WTC11 (cell line): ENCODE results near the gene FRS3.

Experiments used
- FOXP1 ChIP-seq: sonication (generic); formaldehyde crosslinking; IDR thresholded peaks from 2 replicates; pipeline ENCODE4 v1.8.0; 2022; ENCODE audit warnings: missing genetic modification reagents, mild to moderate bottlenecking, moderate library complexity, borderline replicate concordance
- IRF2 ChIP-seq: sonication (generic); formaldehyde crosslinking; IDR thresholded peaks from 2 replicates; pipeline ENCODE4 v1.8.0; 2022; ENCODE audit warnings: low read depth, missing genetic modification reagents, borderline replicate concordance
- RELA ChIP-seq: sonication (generic); formaldehyde crosslinking; IDR thresholded peaks from 2 replicates; pipeline ENCODE4 v1.8.1; 2022; ENCODE audit warnings: missing genetic modification reagents, mild to moderate bottlenecking, borderline replicate concordance
- TEAD1 ChIP-seq: sonication (generic); formaldehyde crosslinking; IDR thresholded peaks from 2 replicates; pipeline ENCODE4 v1.8.0; 2022; ENCODE audit warnings: mild to moderate bottlenecking, missing genetic modification reagents
- ZNF138 ChIP-seq: sonication (generic); formaldehyde crosslinking; conservative IDR thresholded peaks from 2 replicates; pipeline ENCODE4 v1.8.1; 2022; ENCODE audit warnings: mild to moderate bottlenecking, moderate library complexity, missing genetic modification reagents
- TF ChIP-seq, protein P1 (sequence below): sonication (generic); formaldehyde crosslinking; IDR thresholded peaks from 2 replicates; pipeline ENCODE4 v1.8.1; 2023; ENCODE audit warnings: mild to moderate bottlenecking, missing genetic modification reagents, moderate library complexity
- TF ChIP-seq, protein P2 (sequence below): fragments of 200-600 bp; IDR thresholded peaks from 2 replicates; pipeline ENCODE4 v1.8.0; 2022; ENCODE audit warnings: antibody characterized with exemption
- TF ChIP-seq, protein P3 (sequence below): fragments of 250-450 bp; sonication (Bioruptor Pico); IDR thresholded peaks from 2 replicates; pipeline ENCODE4 v1.8.0; 2021; ENCODE audit warnings: mild to moderate bottlenecking
- TF ChIP-seq, protein P4 (sequence below): sonication (generic); formaldehyde crosslinking; IDR thresholded peaks from 2 replicates; pipeline ENCODE4 v1.8.1; 2022; ENCODE audit warnings: mild to moderate bottlenecking, missing genetic modification reagents, moderate library complexity, borderline replicate concordance

DNA sequence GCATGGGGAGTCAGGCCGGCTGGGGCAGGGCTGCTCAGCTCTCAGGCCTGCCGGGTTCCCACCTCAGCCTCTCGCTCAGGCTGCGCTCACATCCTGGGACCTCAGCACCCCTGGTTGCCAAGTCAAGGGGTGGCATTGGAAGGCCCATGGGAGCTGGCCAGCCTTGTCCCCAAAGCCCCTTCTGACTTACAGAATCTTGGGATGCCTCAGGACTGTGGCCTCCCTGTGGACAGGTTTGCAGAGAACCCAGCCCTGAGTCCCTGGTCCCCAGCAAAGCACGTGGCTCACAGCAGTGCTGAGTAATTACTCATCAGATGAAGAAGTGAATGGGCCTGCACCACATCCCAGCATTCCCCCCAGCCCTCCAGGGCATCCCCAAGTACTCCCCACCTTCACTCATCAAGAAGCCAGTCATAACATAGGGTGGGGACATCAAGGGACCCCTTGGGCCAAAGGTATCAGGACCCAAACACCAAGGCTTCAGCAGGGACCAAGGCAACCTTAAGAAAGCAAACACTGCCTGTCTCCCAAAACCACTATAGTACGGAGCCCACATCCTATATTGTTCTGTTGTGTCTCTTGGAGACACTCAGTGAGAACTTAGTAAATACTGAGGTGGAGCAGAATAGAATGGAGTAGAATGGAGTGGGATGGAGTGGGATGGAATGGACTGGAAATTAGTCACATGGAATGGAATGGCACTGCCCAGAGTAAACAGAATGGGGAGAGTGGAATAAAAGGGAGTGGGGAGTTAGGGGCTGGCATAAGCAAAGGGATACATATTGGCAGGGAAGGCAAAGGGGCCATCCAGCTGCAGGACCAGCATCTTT is 36.1 kb downstream of the FRS3 start:
- TF ChIP-seq RELA (CRISPR knock-in tag), result no peak
- TF ChIP-seq, protein P1, sequence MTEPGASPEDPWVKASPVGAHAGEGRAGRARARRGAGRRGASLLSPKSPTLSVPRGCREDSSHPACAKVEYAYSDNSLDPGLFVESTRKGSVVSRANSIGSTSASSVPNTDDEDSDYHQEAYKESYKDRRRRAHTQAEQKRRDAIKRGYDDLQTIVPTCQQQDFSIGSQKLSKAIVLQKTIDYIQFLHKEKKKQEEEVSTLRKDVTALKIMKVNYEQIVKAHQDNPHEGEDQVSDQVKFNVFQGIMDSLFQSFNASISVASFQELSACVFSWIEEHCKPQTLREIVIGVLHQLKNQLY, result no peak
- no peak for TF ChIP-seq FOXP1 (CRISPR knock-in tag)
- TF ChIP-seq, protein P2, sequence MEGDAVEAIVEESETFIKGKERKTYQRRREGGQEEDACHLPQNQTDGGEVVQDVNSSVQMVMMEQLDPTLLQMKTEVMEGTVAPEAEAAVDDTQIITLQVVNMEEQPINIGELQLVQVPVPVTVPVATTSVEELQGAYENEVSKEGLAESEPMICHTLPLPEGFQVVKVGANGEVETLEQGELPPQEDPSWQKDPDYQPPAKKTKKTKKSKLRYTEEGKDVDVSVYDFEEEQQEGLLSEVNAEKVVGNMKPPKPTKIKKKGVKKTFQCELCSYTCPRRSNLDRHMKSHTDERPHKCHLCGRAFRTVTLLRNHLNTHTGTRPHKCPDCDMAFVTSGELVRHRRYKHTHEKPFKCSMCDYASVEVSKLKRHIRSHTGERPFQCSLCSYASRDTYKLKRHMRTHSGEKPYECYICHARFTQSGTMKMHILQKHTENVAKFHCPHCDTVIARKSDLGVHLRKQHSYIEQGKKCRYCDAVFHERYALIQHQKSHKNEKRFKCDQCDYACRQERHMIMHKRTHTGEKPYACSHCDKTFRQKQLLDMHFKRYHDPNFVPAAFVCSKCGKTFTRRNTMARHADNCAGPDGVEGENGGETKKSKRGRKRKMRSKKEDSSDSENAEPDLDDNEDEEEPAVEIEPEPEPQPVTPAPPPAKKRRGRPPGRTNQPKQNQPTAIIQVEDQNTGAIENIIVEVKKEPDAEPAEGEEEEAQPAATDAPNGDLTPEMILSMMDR, result no peak
- no peak for TF ChIP-seq IRF2 (CRISPR knock-in tag)
- TF ChIP-seq, protein P3, sequence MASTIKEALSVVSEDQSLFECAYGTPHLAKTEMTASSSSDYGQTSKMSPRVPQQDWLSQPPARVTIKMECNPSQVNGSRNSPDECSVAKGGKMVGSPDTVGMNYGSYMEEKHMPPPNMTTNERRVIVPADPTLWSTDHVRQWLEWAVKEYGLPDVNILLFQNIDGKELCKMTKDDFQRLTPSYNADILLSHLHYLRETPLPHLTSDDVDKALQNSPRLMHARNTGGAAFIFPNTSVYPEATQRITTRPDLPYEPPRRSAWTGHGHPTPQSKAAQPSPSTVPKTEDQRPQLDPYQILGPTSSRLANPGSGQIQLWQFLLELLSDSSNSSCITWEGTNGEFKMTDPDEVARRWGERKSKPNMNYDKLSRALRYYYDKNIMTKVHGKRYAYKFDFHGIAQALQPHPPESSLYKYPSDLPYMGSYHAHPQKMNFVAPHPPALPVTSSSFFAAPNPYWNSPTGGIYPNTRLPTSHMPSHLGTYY (CRISPR knock-in tag), result no peak
- TF ChIP-seq ZNF138 (CRISPR knock-in tag), result no peak
- TF ChIP-seq, protein P4, sequence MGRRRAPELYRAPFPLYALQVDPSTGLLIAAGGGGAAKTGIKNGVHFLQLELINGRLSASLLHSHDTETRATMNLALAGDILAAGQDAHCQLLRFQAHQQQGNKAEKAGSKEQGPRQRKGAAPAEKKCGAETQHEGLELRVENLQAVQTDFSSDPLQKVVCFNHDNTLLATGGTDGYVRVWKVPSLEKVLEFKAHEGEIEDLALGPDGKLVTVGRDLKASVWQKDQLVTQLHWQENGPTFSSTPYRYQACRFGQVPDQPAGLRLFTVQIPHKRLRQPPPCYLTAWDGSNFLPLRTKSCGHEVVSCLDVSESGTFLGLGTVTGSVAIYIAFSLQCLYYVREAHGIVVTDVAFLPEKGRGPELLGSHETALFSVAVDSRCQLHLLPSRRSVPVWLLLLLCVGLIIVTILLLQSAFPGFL, result no peak
- no peak for TF ChIP-seq TEAD1 (CRISPR knock-in tag)
